H1 (cell line): ENCODE data around the gene NHEJ1. TPM values are rescaled to one million over a fixed set of nuclear protein-coding genes. Genes with fewer than 3 reads are reported as not detected.

ENCODE experiments used
- CTCF ChIA-PET: fragments of 300-600 bp; sonication (Branson Sonifier 250); formaldehyde crosslinking; loops from one replicate; lab custom pipeline; 2021; ENCODE audit not compliant: partially characterized antibody; lab: Charles Lee
- POLR2A ChIA-PET: fragments of 300-600 bp; sonication (Branson Sonifier 250); formaldehyde crosslinking; loops from one replicate; lab custom pipeline; 2021; ENCODE audit warnings: inconsistent platforms; ENCODE audit not compliant: partially characterized antibody; lab: Charles Lee
- DNase-seq, 2 experiments: peaks; one replicate each; pipeline versions ENCODE4 v3.0.0 to v3.0.0-alpha.2; 2010 to 2022; ENCODE audit warnings: low spot score in 2 of 2, low read depth in 1 of 2, mixed read lengths in 1 of 2
- FAIRE-seq: peaks from 2 replicates; lab custom pipeline; 2011; peaks lifted over from hg19 to GRCh38; lab: Jason Lieb, UNC
- H2AFZ ChIP-seq: 2 replicates; pipeline ENCODE4 v1.8.1; 2012; ENCODE audit warnings: low read length, inconsistent platforms
- H2AK5ac ChIP-seq: 2 replicates; pipeline ENCODE4 v1.6.1; 2013; ENCODE audit warnings: low read depth, low read length
- H2BK120ac ChIP-seq: replicated peaks from 2 replicates; pipeline ENCODE3; 2013; ENCODE audit warnings: low read depth, low read length, inconsistent platforms
- H2BK12ac ChIP-seq: 2 replicates; pipeline ENCODE4 v1.6.1; 2013; ENCODE audit warnings: low read depth, low read length
- H2BK15ac ChIP-seq: 2 replicates; pipeline ENCODE4 v1.6.1; 2013; ENCODE audit warnings: low read length
- H2BK20ac ChIP-seq: 2 replicates; pipeline ENCODE4 v1.6.1; 2013; ENCODE audit warnings: low read length
- H2BK5ac ChIP-seq: 2 replicates; pipeline ENCODE4 v1.6.1; 2013; ENCODE audit warnings: low read depth, low read length
- H3K14ac ChIP-seq: 2 replicates; pipeline ENCODE4 v1.6.1; 2013; ENCODE audit warnings: inconsistent platforms; ENCODE audit not compliant: insufficient read length
- H3K18ac ChIP-seq: 2 replicates; pipeline ENCODE4 v1.6.1; 2013; ENCODE audit warnings: low read length; ENCODE audit errors: extremely low read depth
- H3K23ac ChIP-seq: 2 replicates; pipeline ENCODE4 v1.6.1; 2013; ENCODE audit warnings: inconsistent platforms; ENCODE audit not compliant: insufficient read length
- H3K23me2 ChIP-seq: 2 replicates; pipeline ENCODE4 v1.6.1; 2013; ENCODE audit warnings: low read depth, low read length
- H3K27ac ChIP-seq: 2 replicates; pipeline ENCODE4 v1.6.1; 2011; ENCODE audit warnings: low read depth, low read length, inconsistent platforms
- H3K27me3 ChIP-seq, 4 experiments: replicated peaks in 1 of 4; 1 replicate in 1 of 4; 2 replicates in 3 of 4; pipeline versions ENCODE4 v1.6.1 to v1.8.1; 2011 to 2013; ENCODE audit warnings: low read length in 3 of 4, mild to moderate bottlenecking in 3 of 4, inconsistent platforms in 2 of 4, mixed read lengths in 2 of 4, moderate library complexity in 1 of 4; ENCODE audit not compliant: control insufficient read depth in 3 of 4, insufficient read depth in 3 of 4; ENCODE audit errors: extremely low read depth in 1 of 4
- H3K36me3 ChIP-seq, 4 experiments: 2 replicates each; pipeline versions ENCODE4 v1.6.1 to v1.8.1; 2011 to 2013; ENCODE audit warnings: mild to moderate bottlenecking in 4 of 4, low read length in 3 of 4, moderate library complexity in 2 of 4, control low read depth in 1 of 4, inconsistent platforms in 1 of 4; ENCODE audit not compliant: insufficient read depth in 4 of 4, control insufficient read depth in 2 of 4
- H3K4ac ChIP-seq: replicated peaks from 2 replicates; pipeline ENCODE3; 2013; ENCODE audit warnings: low read length, low read depth, mixed read lengths, inconsistent platforms; ENCODE audit not compliant: insufficient read length
- H3K4me1 ChIP-seq, 4 experiments: replicated peaks in 1 of 4; 1 replicate in 1 of 4; 2 replicates in 3 of 4; pipeline versions ENCODE4 v1.6.1 to v1.8.1; 2011 to 2013; ENCODE audit warnings: low read length in 3 of 4, inconsistent platforms in 2 of 4, mixed read lengths in 1 of 4; ENCODE audit not compliant: insufficient read depth in 4 of 4, control insufficient read depth in 3 of 4
- H3K4me2 ChIP-seq, 2 experiments: 2 replicates each; pipeline versions ENCODE4 v1.6.1 to v1.8.1; 2011 to 2013; ENCODE audit warnings: low read depth in 2 of 2, low read length in 2 of 2, control low read depth in 1 of 2, inconsistent platforms in 1 of 2, mild to moderate bottlenecking in 1 of 2; ENCODE audit not compliant: insufficient read depth in 1 of 2
- H3K4me3 ChIP-seq, 4 experiments: fragments of 200-600, 300-600 bp in 1 of 4; sonication (generic), shearing (Covaris generic), sonication (Bioruptor Twin) in 1 of 4; 2 replicates each; pipeline versions ENCODE4 v1.5.1 to v1.8.1; 2011 to 2016; ENCODE audit warnings: low read length in 4 of 4, low read depth in 3 of 4, control low read depth in 2 of 4, inconsistent platforms in 2 of 4, mild to moderate bottlenecking in 2 of 4, mixed read lengths in 1 of 4, moderate library complexity in 1 of 4; ENCODE audit not compliant: insufficient read depth in 2 of 4; ENCODE audit errors: extremely low read depth in 1 of 4
- H3K56ac ChIP-seq: replicated peaks from 2 replicates; pipeline ENCODE3; 2013; ENCODE audit warnings: low read depth, mild to moderate bottlenecking, mixed read lengths, low read length, inconsistent platforms; ENCODE audit not compliant: insufficient read length
- H3K79me1 ChIP-seq: 2 replicates; pipeline ENCODE4 v1.6.1; 2013; ENCODE audit warnings: low read depth, low read length, control low read depth
- H3K79me2 ChIP-seq, 2 experiments: 2 replicates each; pipeline versions ENCODE4 v1.6.1 to v1.8.1; 2012 to 2013; ENCODE audit warnings: low read length in 2 of 2, mild to moderate bottlenecking in 2 of 2, inconsistent platforms in 1 of 2; ENCODE audit not compliant: insufficient read depth in 2 of 2, control insufficient read depth in 1 of 2
- H3K9ac ChIP-seq, 4 experiments: replicated peaks in 1 of 4; 1 replicate in 1 of 4; 2 replicates in 3 of 4; pipeline versions ENCODE4 v1.6.1 to v1.8.1; 2011 to 2013; ENCODE audit warnings: low read depth in 3 of 4, low read length in 3 of 4, control low read depth in 2 of 4, mild to moderate bottlenecking in 2 of 4, moderate library complexity in 2 of 4, inconsistent platforms in 1 of 4; ENCODE audit errors: extremely low read depth in 1 of 4
- H3K9me3 ChIP-seq, 2 experiments: 2 replicates each; pipeline versions ENCODE4 v1.6.1 to v1.8.1; 2012 to 2013; ENCODE audit warnings: mild to moderate bottlenecking in 2 of 2, moderate library complexity in 2 of 2, control low read depth in 1 of 2, inconsistent platforms in 1 of 2, low read depth in 1 of 2, low read length in 1 of 2, mixed read lengths in 1 of 2; ENCODE audit not compliant: insufficient read depth in 2 of 2
- H4K20me1 ChIP-seq, 2 experiments: replicated peaks in 1 of 2; 2 replicates each; pipeline versions ENCODE3 to v1.8.1; 2011 to 2013; ENCODE audit warnings: inconsistent platforms in 2 of 2, low read length in 2 of 2, mild to moderate bottlenecking in 1 of 2; ENCODE audit not compliant: insufficient read depth in 2 of 2, control insufficient read depth in 1 of 2
- H4K5ac ChIP-seq: 2 replicates; pipeline ENCODE4 v1.6.1; 2013; ENCODE audit warnings: low read length, low read depth, mixed read lengths, inconsistent platforms; ENCODE audit not compliant: insufficient read length
- H4K8ac ChIP-seq: 2 replicates; pipeline ENCODE4 v1.8.0; 2013; ENCODE audit warnings: mild to moderate bottlenecking, moderate library complexity, low read length, inconsistent platforms; ENCODE audit not compliant: insufficient read depth; ENCODE audit errors: extremely low read depth
- H4K91ac ChIP-seq: replicated peaks from 2 replicates; pipeline ENCODE3; 2013; ENCODE audit warnings: low read length, mixed read lengths, inconsistent platforms; ENCODE audit not compliant: insufficient read length
- JUND ChIP-seq: IDR thresholded peaks from 2 replicates; pipeline ENCODE4 v1.6.1; 2011; ENCODE audit warnings: mild to moderate bottlenecking, improper control_type of control experiment, low read length
- PHF8 ChIP-seq: fragments of 200-600 bp; sonication (generic); conservative IDR thresholded peaks from 2 replicates; pipeline ENCODE4 v1.7.1; 2012; ENCODE audit warnings: low read depth, mild to moderate bottlenecking, inconsistent platforms, low read length, moderate library complexity
- RNF2 ChIP-seq: fragments of 200-900, 300-1000 bp; sonication (generic); IDR thresholded peaks from 2 replicates; pipeline ENCODE4 v1.7.1; 2016; ENCODE audit warnings: borderline replicate concordance, low read depth, mild to moderate bottlenecking, antibody characterized with exemption, low read length; ENCODE audit not compliant: poor library complexity, severe bottlenecking; ENCODE audit errors: missing control alignments
- WGBS, 2 experiments: shearing (Covaris generic) in 1 of 2; methylation state at CpG; one replicate each; pipeline versions ENCODE4 v1.1.6 to v1.1.7; 2013 to 2015; ENCODE audit warnings: low lambda C conversion rate in 2 of 2, mixed read lengths in 2 of 2, inconsistent platforms in 1 of 2, low coverage in 1 of 2, missing lambda C conversion rate in 1 of 2; ENCODE audit not compliant: insufficient replicate concordance in 2 of 2, insufficient coverage in 1 of 2, insufficient read length in 1 of 2; ENCODE audit errors: extremely low coverage in 1 of 2, missing lambda C conversion rate in 1 of 2; 5-methylcytosine and 5-hydroxymethylcytosine counted together
- polyA plus RNA-seq, 7 experiments: library from polyadenylated mRNA; depleted of rRNA in 3 of 7; stranded (reverse) in 5 of 7; unstranded in 2 of 7; fragments of >200 nt in 5 of 7; fragments of 200-250 nt in 2 of 7; gene quantifications; 1 replicate in 5 of 7; 2 replicates in 1 of 7; 4 replicates in 1 of 7; pipeline versions ENCODE4 v1.2.1 to v1.2.3, GENCODE V29; 2011 to 2013; ENCODE audit warnings: missing spikeins in 2 of 7, mixed read lengths in 2 of 7
- total RNA-seq: library from RNA; stranded (reverse); fragmentation: NEBNext Ultra II Directional; extraction: Animal tissue kit (Norgen Biotek cat#: 25700); gene quantifications from 2 replicates; pipeline ENCODE4 v1.2.1, GENCODE V29; 2021

The NHEJ1 gene
- total and polyA plus RNA-seq, 2 of the 8 experiments (the other 6 are each of a cell fraction or from before 2014, with no cell fraction given) = 22.7 to 24.1 TPM

DNA sequence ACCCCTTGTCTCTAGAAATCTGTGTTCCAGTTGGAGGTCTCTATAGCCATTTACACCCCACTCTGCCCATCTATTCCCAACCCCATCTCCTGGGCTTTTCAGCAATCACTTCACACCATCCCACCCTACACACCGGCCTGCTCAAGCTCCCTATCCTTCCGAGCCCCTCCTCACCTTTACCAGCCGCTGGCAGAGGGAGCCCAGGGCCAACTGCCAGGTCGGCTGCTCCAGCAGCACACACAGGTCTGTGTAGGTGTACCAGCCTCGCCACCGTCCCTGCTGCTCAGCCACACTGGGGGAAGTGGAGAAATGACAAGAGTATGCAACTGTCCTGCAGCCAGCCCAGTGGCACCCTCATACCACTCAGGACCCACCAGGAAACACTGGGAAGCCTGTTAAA, 12.6 kb upstream of the NHEJ1 start:
- TF ChIP-seq PHF8 = no peak
- no peak for TF ChIP-seq RNF2
- TF ChIP-seq JUND = no peak
- FAIRE-seq = no peak
- no peak overlapping the region for H3K14ac ChIP-seq
- H3K27ac ChIP-seq = no peak overlapping the region
- H3K9ac ChIP-seq = no peak overlapping the region
- H3K4ac ChIP-seq = no peak overlapping the region
- H3K9me3 ChIP-seq = no peaks in the 10 kb centered on the region
- H3K18ac ChIP-seq = no peak overlapping the region
- no peak overlapping the region for H2BK120ac ChIP-seq
- no peak overlapping the region for H3K4me3 ChIP-seq
- H4K5ac ChIP-seq = no peak overlapping the region
- no peak overlapping the region for H3K23ac ChIP-seq
- H3K4me2 ChIP-seq = no peak overlapping the region
- no peak overlapping the region for H4K91ac ChIP-seq
- no peak overlapping the region for H4K8ac ChIP-seq
- H3K56ac ChIP-seq = no peak overlapping the region
- ChIA-PET CTCF (interaction anchor here (0.8 to 8.3 kb wide), 10 partner anchors 10 to 231 kb away, joined by 3 to 71 read pairs (median 4); partner anchors contain the start of genes GLB1L, NHEJ1 and STK16), POLR2A (interaction anchor here (2.5 kb wide), 1 partner anchor 44 kb away, joined by 6 read pairs; no protein-coding TSS in a partner anchor)
- no peak for DNase-seq
- H2BK20ac ChIP-seq = no peak overlapping the region
- H3K36me3 ChIP-seq = peaks cover 0 to 7% (median 3%) of the 10 kb centered on the region in 4 experiments; a peak in 2 of 8 replicates
- no peak overlapping the region for H2AFZ ChIP-seq
- H3K23me2 ChIP-seq = peaks cover 8% of the 10 kb centered on the region; the same call in 1 of the 2 replicates
- no peak overlapping the region for H2BK15ac ChIP-seq
- H3K4me1 ChIP-seq = peaks cover 0 to 7% (median 2%) of the 10 kb centered on the region in 4 experiments; a peak in 2 of 7 replicates
- H3K79me2 ChIP-seq = no peaks in the 10 kb centered on the region
- no peaks in the 10 kb centered on the region for H3K27me3 ChIP-seq
- no peak overlapping the region for H2BK5ac ChIP-seq
- H2AK5ac ChIP-seq = no peak overlapping the region
- H3K79me1 ChIP-seq = no peaks in the 10 kb centered on the region
- WGBS, 2 experiments = 95% methylated on average over 6 of the region's 6 CpGs; no CpG with 5 or more reads in 1 of the 2 experiments
- H4K20me1 ChIP-seq = peaks cover 0 to 1% of the 10 kb centered on the region in 2 experiments
- no peak overlapping the region for H2BK12ac ChIP-seq
